Neural cell (in vitro differentiated cells): ENCODE results near the gene KLHDC8A. TPM values are rescaled to one million over a fixed set of nuclear protein-coding genes. Genes with fewer than 3 reads are reported as not detected.
A peak's percentile ranks its signal among the peaks of the same experiment; 100 is the strongest.

Experiments used
- H2AFZ ChIP-seq: fragments of 200-600, 300-800 bp; sonication (generic), shearing (Covaris generic); 2 replicates; pipeline ENCODE4 v1.6.0; 2014; ENCODE audit warnings: low read depth, mild to moderate bottlenecking, antibody characterized with exemption, low read length, moderate library complexity
- H3F3A ChIP-seq: fragments of 200-600 bp; shearing (Covaris generic); 2 replicates; pipeline ENCODE4 v1.6.1; 2016; ENCODE audit warnings: mild to moderate bottlenecking, moderate library complexity, mixed read lengths, antibody characterized with exemption, low read length; ENCODE audit not compliant: insufficient read depth, poor library complexity, severe bottlenecking
- H3K27ac ChIP-seq: fragments of 200-600, 300-800 bp; sonication (generic), shearing (Covaris generic); 2 replicates; pipeline ENCODE4 v1.5.1; 2014; ENCODE audit warnings: mild to moderate bottlenecking, low read length, moderate library complexity
- H3K27me3 ChIP-seq: fragments of 300-800, 200-600 bp; sonication (generic), shearing (Covaris generic); 2 replicates; pipeline ENCODE4 v1.6.0; 2014; ENCODE audit warnings: mild to moderate bottlenecking, low read depth, low read length, moderate library complexity; ENCODE audit not compliant: insufficient read depth
- H3K36me3 ChIP-seq: fragments of 300-800, 200-600 bp; sonication (generic), shearing (Covaris generic); 2 replicates; pipeline ENCODE4 v1.5.1; 2014; ENCODE audit warnings: mild to moderate bottlenecking, antibody characterized with exemption, low read length, moderate library complexity; ENCODE audit not compliant: insufficient read depth
- H3K4me2 ChIP-seq: fragments of 300-800, 200-600 bp; sonication (generic), shearing (Covaris generic); 2 replicates; pipeline ENCODE4 v1.6.0; 2014; ENCODE audit warnings: mild to moderate bottlenecking, low read length
- H3K4me3 ChIP-seq: fragments of 300-800, 200-600 bp; sonication (generic), shearing (Covaris generic); 2 replicates; pipeline ENCODE4 v1.5.1; 2014; ENCODE audit warnings: mild to moderate bottlenecking, low read length, moderate library complexity
- H3K79me2 ChIP-seq: fragments of 200-600 bp; shearing (Covaris generic); replicated peaks from 2 replicates; pipeline ENCODE4 v1.6.0; 2014; ENCODE audit warnings: mild to moderate bottlenecking, low read length, moderate library complexity; ENCODE audit not compliant: insufficient read depth
- H3K9ac ChIP-seq: fragments of 300-800, 200-600 bp; sonication (generic), shearing (Covaris generic); 2 replicates; pipeline ENCODE4 v1.6.1; 2016; ENCODE audit warnings: mild to moderate bottlenecking, low read length, mixed read lengths
- H3K9me2 ChIP-seq: fragments of 200-600 bp; shearing (Covaris generic); 2 replicates; pipeline ENCODE4 v1.6.1; 2016; ENCODE audit warnings: mild to moderate bottlenecking, low read length, mixed read lengths; ENCODE audit not compliant: insufficient read depth
- H3K9me3 ChIP-seq: fragments of 200-600, 300-800 bp; sonication (generic), shearing (Covaris generic); 2 replicates; pipeline ENCODE4 v1.6.1; 2016; ENCODE audit warnings: mild to moderate bottlenecking, mixed run types, low read length, moderate library complexity, mixed read lengths
- H4K20me1 ChIP-seq: fragments of 200-600 bp; shearing (Covaris generic); 2 replicates; pipeline ENCODE4 v1.6.1; 2016; ENCODE audit warnings: mild to moderate bottlenecking, mixed run types; ENCODE audit not compliant: insufficient read depth
- CTCF ChIP-seq: fragments of 450-650 bp; IDR thresholded peaks from 2 replicates; pipeline ENCODE4 v1.5.1; 2014; ENCODE audit warnings: antibody characterized with exemption, mild to moderate bottlenecking, moderate library complexity; ENCODE audit not compliant: poor library complexity, severe bottlenecking
- EP300 ChIP-seq: fragments of 450-650 bp; conservative IDR thresholded peaks from 2 replicates; pipeline ENCODE4 v1.6.1; 2014; ENCODE audit warnings: antibody characterized with exemption, mild to moderate bottlenecking, moderate library complexity; ENCODE audit not compliant: poor library complexity, severe bottlenecking
- EZH2 ChIP-seq: fragments of 200-600, 300-800 bp; shearing (Covaris generic), sonication (generic); IDR thresholded peaks from 2 replicates; pipeline ENCODE4 v1.6.1; 2014; ENCODE audit warnings: antibody characterized with exemption, low read length, borderline replicate concordance, mild to moderate bottlenecking; ENCODE audit not compliant: insufficient read depth, poor library complexity, severe bottlenecking
- MXI1 ChIP-seq: fragments of 450-650 bp; conservative IDR thresholded peaks from 2 replicates; pipeline ENCODE4 v1.6.1; 2014; ENCODE audit warnings: antibody characterized with exemption, mild to moderate bottlenecking; ENCODE audit not compliant: poor library complexity, severe bottlenecking
- POLR2AphosphoS5 ChIP-seq: IDR thresholded peaks from 2 replicates; pipeline ENCODE4 v1.6.1; 2012
- RAD21 ChIP-seq: fragments of 450-650 bp; conservative IDR thresholded peaks from 2 replicates; pipeline ENCODE4 v1.6.1; 2014; ENCODE audit warnings: antibody characterized with exemption, mild to moderate bottlenecking, moderate library complexity
- REST ChIP-seq: IDR thresholded peaks from 2 replicates; pipeline ENCODE4 v1.6.1; 2012; ENCODE audit warnings: borderline replicate concordance
- SMC3 ChIP-seq: fragments of 450-650 bp; conservative IDR thresholded peaks from 2 replicates; pipeline ENCODE4 v1.6.1; 2014; ENCODE audit warnings: antibody characterized with exemption, mild to moderate bottlenecking, moderate library complexity; ENCODE audit not compliant: poor library complexity
- TAF1 ChIP-seq: IDR thresholded peaks from 2 replicates; pipeline ENCODE4 v1.6.1; 2012; ENCODE audit warnings: low read depth
- polyA plus RNA-seq: library from polyadenylated mRNA; depleted of rRNA; stranded (reverse); fragments of >200 nt; gene quantifications from 2 replicates; pipeline ENCODE4 v1.2.3, GENCODE V29; 2014

The KLHDC8A gene
- polyA plus RNA-seq, 1 donor from 2014 or later: 7.7 TPM

- no peak overlapping the region for H3K27ac ChIP-seq
- H3K9me3 ChIP-seq: no peaks in the 10 kb centered on the region
- H4K20me1 ChIP-seq: no peaks in the 10 kb centered on the region
- H3F3A ChIP-seq: no peaks in the 10 kb centered on the region
- no peaks in the 10 kb centered on the region for H3K36me3 ChIP-seq
- H2AFZ ChIP-seq: no peak overlapping the region
- H3K4me3 ChIP-seq: no peak overlapping the region
- no peak for TF ChIP-seq TAF1
- TF ChIP-seq EZH2: no peak
- TF ChIP-seq EP300: no peak
- no peak for TF ChIP-seq MXI1
- TF ChIP-seq POLR2AphosphoS5: no peak
- peak; percentile 89 for TF ChIP-seq CTCF
- peak; percentile 78 for TF ChIP-seq RAD21
- TF ChIP-seq REST: no peak
- peak; percentile 89 for TF ChIP-seq SMC3
- no peak overlapping the region for H3K4me2 ChIP-seq
- H3K27me3 ChIP-seq: no peaks in the 10 kb centered on the region
- no peaks in the 10 kb centered on the region for H3K9me2 ChIP-seq
- peaks cover 6% of the 10 kb centered on the region for H3K79me2 ChIP-seq
- H3K9ac ChIP-seq: no peak overlapping the region
Measured at GRCh38 chr1:205354259-205355074, 2.3 kb downstream of the KLHDC8A start.

- Histone ChIP-seq H3K27ac (peak overlapping the region; percentile 60), H3K9me2 (no peaks in the 10 kb centered on the region), H3K79me2 (peaks cover 6% of the 10 kb centered on the region), H4K20me1 (no peaks in the 10 kb centered on the region), H2AFZ (no peak overlapping the region), H3K4me2 (no peak overlapping the region), H3F3A (peaks cover 6% of the 10 kb centered on the region), H3K36me3 (no peaks in the 10 kb centered on the region), H3K4me3 (no peak overlapping the region), H3K9ac (no peak overlapping the region), H3K27me3 (no peaks in the 10 kb centered on the region), H3K9me3 (no peaks in the 10 kb centered on the region)
- TF ChIP-seq REST (no peak), SMC3 (no peak), CTCF (no peak), TAF1 (no peak), EP300 (no peak), POLR2AphosphoS5 (no peak), EZH2 (no peak)
Measured at GRCh38 chr1:205353612-205354011, 3.1 kb downstream of the KLHDC8A start.
